ENCODE data around the gene ATP23. TPM values are rescaled to one million over a fixed set of nuclear protein-coding genes. Genes with fewer than 3 reads are reported as not detected.

ATP23 gene
- total RNA-seq, 1 donor from 2014 or later: 8.4 TPM

- no peak overlapping the region for H3K4me3 ChIP-seq (ENCODE audit: low read depth, low read length)
- DNase-seq (ENCODE audit: low read depth): no peak
- no peak for TF ChIP-seq CTCF (conservative IDR thresholded peaks at IDR 0.05; ENCODE audit: low read depth, low read length)
Observed at GRCh38 chr12:57944313-57945023, 3.1 kb downstream of the ATP23 start.

DNA sequence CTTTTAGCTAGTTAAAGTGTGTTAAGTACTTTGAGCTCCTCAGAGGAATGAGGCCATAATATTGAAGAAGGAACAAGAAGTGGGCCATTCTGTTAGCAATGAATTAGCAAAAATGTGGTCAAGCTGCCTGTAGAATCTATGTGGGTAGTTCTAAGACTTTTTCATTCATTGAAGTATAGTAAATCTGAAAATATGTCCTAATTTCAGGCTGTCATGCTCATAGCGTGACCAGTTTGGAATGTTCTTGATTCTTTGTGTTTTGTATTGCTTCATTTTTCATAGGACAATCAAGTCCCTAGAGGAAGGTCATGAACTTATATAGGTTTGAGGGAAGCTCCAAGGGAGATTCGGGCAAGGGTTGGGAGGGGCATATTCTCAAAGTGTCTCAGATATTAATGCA lies 11.4 kb downstream of the ATP23 start:
- no peak for DNase-seq (ENCODE audit: low read depth)
- H3K4me3 ChIP-seq (ENCODE audit: low read depth, low read length): no peak overlapping the region
- TF ChIP-seq CTCF (conservative IDR thresholded peaks at IDR 0.05; ENCODE audit: low read depth, low read length): no peak

DNA sequence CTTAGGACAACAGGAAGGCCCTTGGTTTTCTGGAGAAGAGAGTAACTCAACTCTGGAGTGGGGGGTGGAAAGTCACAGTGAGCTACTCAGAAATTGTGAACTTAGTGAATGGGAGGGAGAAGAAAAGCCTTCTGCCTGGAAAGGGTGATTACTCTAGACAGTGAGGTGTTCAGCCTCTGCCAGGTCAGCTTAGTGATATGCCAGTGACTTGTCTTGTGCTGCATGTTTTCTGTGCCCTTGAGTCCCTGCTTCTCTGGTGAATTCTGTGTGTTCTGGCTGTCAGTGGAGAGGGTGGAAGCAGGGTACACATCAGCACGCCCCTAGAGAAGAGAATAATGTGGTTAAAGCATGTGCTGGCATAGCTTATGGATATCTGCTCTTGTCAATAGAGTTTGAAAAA lies 13.4 kb downstream of the ATP23 start:
- DNase-seq (ENCODE audit: low read depth): no peak
- no peak overlapping the region for H3K4me3 ChIP-seq (ENCODE audit: low read depth, low read length)
- TF ChIP-seq CTCF (conservative IDR thresholded peaks at IDR 0.05; ENCODE audit: low read depth, low read length): no peak

DNA sequence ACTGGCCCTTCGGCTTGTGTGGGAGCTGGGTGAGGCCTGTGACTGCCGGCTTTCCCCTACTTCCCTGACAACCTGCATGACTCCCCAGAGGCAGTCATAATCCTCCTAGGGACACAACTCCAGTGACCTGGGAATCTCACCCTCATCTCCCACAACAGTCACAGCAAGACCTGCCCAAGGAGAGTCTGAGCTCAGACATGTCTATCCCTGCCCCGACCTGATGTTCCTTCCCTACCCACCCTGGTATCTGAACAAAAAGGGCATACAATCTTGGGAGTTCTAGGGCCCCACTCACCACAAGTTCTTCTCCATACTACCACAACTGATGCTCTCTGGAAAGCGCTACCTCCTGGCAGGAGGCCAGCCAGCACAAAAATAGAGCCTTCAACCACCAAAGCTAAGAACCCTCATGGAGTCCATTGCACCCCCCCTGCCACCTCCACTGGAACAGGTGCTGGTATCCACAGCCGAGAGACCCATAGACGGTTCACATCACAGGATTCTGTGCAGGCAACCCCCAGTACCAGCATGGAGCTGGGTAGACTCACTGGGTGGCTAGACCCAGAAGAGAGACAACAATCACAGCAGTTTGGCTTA lies 16.8 kb downstream of the ATP23 start:
- DNase-seq (ENCODE audit: low read depth): no peak
- TF ChIP-seq CTCF (conservative IDR thresholded peaks at IDR 0.05; ENCODE audit: low read depth, low read length): no peak

GRCh38 chr12:57964421-57964820 lies 23.1 kb downstream of the ATP23 start:
- DNase-seq (ENCODE audit: low read depth): no peak
- TF ChIP-seq CTCF (conservative IDR thresholded peaks at IDR 0.05; ENCODE audit: low read depth, low read length): no peak
- no peak overlapping the region for H3K4me3 ChIP-seq (ENCODE audit: low read depth, low read length)

More for the DNA sequence above, 16.8 kb downstream of the ATP23 start:
- H3K4me3 ChIP-seq (ENCODE audit: low read depth, low read length): no peak overlapping the region

GRCh38 chr12:57965766-57966165 lies 24.4 kb downstream of the ATP23 start:
- no peak for TF ChIP-seq CTCF (conservative IDR thresholded peaks at IDR 0.05; ENCODE audit: low read depth, low read length)
- H3K4me3 ChIP-seq (ENCODE audit: low read depth, low read length): no peak overlapping the region
- no peak for DNase-seq (ENCODE audit: low read depth)

DNA sequence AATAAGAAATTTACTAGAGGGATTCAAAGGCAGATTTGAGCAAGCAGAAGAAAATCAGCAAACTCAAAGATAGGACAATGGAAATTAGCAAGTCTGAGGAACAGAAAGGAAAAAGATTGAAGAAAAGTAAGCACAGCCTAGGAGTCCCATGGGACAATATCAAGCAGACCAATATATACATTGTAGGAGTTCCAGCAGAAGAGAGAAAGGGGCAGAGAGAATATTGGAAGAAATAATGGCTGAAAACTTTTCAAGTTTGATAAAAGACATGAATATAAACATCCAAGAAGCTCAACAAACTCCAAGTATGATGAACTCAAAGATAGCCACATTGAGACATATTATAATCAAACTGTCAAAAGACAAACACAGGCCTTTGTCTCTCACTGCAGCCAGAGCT lies 25.2 kb downstream of the ATP23 start:
- H3K4me3 ChIP-seq (ENCODE audit: low read depth, low read length): no peak overlapping the region
- no peak for TF ChIP-seq CTCF (conservative IDR thresholded peaks at IDR 0.05; ENCODE audit: low read depth, low read length)
- no peak for DNase-seq (ENCODE audit: low read depth)
